DND-41 (cell line): ENCODE measurements around the gene SLC35F3.

Experiments
- CTCF ChIP-seq: IDR thresholded peaks from 2 replicates; pipeline ENCODE4 v1.5.1; 2012; ENCODE audit warnings: borderline replicate concordance, low read length, moderate library complexity, mild to moderate bottlenecking; ENCODE audit not compliant: poor library complexity, severe bottlenecking; ENCODE audit errors: extremely low read depth
- EZH2 ChIP-seq: IDR thresholded peaks from 3 replicates; pipeline ENCODE4 v1.6.1; 2012; ENCODE audit warnings: borderline replicate concordance, low read depth, mild to moderate bottlenecking, moderate library complexity, low read length, inconsistent platforms; ENCODE audit not compliant: severe bottlenecking

- TF ChIP-seq CTCF (no peak), EZH2 (no peak)
Measured at GRCh38 chr1:234106032-234106431, 201.6 kb downstream of the SLC35F3 start.
